Measurements from ENCODE around the gene NPTXR.
"Not testable (repeated sequence)": the region's sequence is repeated elsewhere in the genome, so short reads cannot be mapped to it uniquely, and the experiment has no call there.

Gene NPTXR

DNA sequence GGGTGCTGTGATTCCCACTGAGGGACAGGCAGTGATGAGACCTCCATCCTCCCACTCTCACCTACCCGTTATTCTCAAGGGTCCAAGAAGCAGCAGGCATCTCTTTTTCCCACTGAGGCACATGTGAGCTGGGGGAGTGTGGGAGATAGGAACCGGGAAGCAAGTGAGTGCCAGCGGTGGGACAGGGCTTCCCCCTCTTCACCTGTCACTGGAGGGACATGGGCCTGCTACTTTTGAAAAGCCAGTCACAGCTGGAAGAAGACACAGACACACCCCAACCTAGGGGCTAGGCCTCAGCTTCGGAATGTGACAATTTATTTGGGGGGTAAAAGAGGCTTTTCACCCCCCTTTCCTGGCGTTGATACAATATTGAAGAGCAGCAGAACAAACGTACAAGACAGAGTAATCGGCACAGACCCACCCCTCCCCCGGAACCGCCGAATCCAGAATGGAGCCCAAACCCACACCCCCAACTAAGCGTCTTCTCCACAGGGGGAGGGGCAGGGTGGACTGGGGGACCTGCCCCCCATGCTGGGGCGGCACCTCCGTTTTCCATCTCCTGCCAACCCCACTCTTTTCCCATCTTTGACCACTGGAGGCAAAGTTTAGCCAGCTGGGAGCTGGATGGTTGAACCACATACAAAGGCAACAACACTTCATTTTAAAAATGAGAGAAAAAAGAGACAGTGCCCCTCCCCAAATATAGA is 17.5 kb upstream of the NPTXR start:
- TF ChIP-seq, protein P1, sequence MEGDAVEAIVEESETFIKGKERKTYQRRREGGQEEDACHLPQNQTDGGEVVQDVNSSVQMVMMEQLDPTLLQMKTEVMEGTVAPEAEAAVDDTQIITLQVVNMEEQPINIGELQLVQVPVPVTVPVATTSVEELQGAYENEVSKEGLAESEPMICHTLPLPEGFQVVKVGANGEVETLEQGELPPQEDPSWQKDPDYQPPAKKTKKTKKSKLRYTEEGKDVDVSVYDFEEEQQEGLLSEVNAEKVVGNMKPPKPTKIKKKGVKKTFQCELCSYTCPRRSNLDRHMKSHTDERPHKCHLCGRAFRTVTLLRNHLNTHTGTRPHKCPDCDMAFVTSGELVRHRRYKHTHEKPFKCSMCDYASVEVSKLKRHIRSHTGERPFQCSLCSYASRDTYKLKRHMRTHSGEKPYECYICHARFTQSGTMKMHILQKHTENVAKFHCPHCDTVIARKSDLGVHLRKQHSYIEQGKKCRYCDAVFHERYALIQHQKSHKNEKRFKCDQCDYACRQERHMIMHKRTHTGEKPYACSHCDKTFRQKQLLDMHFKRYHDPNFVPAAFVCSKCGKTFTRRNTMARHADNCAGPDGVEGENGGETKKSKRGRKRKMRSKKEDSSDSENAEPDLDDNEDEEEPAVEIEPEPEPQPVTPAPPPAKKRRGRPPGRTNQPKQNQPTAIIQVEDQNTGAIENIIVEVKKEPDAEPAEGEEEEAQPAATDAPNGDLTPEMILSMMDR (IDR thresholded peaks at IDR 0.05), result no peak
- H3K9me3 ChIP-seq, result no peaks in the 10 kb centered on the region
- H3K27ac ChIP-seq, result no peak overlapping the region
- no peak overlapping the region for H3K4me3 ChIP-seq (ENCODE audit: low read depth in 1 of 2, low read length in 1 of 2)
- peaks cover 26% of the 10 kb centered on the region for H3K36me3 ChIP-seq
- peaks cover 4% of the 10 kb centered on the region in 2 experiments for H3K4me1 ChIP-seq (ENCODE audit: control insufficient read depth in 1 of 2, insufficient read depth in 1 of 2, low read depth in 1 of 2, low read length in 1 of 2)
- no peaks in the 10 kb centered on the region for H3K27me3 ChIP-seq

DNA sequence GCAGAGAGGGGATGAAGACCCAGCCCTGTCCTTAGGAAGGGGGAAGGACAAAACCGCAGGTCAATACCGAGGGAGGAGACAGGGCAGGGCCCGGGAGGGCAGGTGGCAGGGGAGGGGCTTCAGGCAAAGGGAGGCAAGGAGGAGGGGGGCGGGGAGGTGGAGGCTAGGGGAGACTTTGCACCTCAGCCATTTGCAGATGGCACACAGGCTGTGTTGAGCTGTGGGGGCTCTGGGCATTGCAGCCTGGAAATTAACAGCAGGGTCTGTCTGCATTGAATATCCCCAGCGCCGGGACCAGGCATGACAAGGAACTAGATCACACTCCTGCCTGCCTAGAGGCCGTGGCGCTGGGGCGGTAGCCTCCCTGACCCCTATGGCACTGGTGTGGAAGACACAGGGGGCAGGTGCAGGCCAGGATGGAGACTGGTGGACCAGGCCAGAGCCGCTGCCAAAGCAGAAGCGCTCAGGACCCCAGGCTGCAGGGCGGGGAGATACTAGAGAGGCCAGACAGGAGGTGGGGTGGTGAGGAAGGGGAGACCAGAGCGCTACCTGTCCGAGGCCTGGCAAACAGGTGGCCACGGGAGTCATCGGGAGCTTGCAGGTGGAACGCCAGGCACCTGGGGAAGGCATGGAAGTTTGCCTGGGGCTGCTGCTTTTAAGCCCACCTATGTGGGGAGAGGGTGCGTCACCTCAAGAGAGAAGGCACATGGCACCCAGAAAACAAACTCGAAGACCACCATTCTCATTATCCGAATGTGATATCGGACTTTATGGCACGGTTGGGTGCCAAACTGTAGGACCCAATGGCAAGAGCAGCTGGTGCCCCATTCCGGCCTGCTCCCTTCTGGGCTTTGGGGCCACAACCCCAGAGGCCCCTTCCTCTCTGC is 16.7 kb upstream of the NPTXR start:
- Histone ChIP-seq H3K4me1 (ENCODE audit: control insufficient read depth in 1 of 2, insufficient read depth in 1 of 2, low read depth in 1 of 2, low read length in 1 of 2) (peaks cover 4% of the 10 kb centered on the region in 2 experiments), H3K27me3 (peaks cover 6% of the 10 kb centered on the region), H3K4me3 (ENCODE audit: low read depth in 1 of 2, low read length in 1 of 2) (no peak overlapping the region), H3K27ac (no peak overlapping the region), H3K36me3 (peaks cover 18% of the 10 kb centered on the region), H3K9me3 (no peaks in the 10 kb centered on the region)
- TF ChIP-seq, protein P1 (IDR thresholded peaks at IDR 0.05), result no peak

DNA sequence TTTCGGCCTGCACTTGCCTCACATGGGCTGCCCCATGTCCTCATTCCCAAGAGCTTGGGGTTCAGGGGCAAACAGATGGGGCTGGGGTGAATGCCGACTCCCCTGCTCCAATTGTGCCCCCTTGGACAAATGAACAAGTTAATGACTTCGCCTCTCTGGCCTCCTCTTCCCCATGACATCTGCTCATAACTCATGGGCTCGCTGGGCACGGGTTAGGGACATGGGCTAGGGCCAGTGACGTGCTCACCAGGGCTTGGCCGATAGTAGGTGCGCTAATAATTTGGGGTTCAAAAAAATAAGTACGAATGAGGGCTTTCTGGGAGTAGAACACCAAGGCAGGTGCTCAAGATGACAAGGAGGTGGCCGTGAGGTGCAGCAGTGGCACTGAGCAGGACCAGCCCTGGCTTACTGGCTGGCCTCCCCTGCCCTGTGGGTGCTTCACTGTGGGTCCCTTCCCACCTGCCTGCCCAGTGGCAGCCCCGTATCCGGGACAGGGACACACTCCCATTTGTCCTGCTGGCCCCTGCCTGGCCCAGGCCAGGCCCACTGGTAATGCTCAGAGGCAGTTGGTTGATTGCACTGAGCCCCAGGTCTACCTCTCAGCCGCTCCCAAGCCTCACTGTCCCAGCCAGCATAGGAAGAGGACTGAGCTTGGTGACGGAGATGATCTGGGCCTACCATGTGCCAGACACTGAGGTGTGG is 15.9 kb upstream of the NPTXR start:
- peaks cover 10% of the 10 kb centered on the region for H3K36me3 ChIP-seq
- H3K27ac ChIP-seq, result no peak overlapping the region
- H3K9me3 ChIP-seq, result no peaks in the 10 kb centered on the region
- H3K4me1 ChIP-seq (ENCODE audit: control insufficient read depth in 1 of 2, insufficient read depth in 1 of 2, low read depth in 1 of 2, low read length in 1 of 2), result peaks cover 4% of the 10 kb centered on the region in 2 experiments
- H3K4me3 ChIP-seq (ENCODE audit: low read depth in 1 of 2, low read length in 1 of 2), result no peak overlapping the region
- H3K27me3 ChIP-seq, result peaks cover 6% of the 10 kb centered on the region
- TF ChIP-seq, protein P1 (IDR thresholded peaks at IDR 0.05), result no peak

DNA sequence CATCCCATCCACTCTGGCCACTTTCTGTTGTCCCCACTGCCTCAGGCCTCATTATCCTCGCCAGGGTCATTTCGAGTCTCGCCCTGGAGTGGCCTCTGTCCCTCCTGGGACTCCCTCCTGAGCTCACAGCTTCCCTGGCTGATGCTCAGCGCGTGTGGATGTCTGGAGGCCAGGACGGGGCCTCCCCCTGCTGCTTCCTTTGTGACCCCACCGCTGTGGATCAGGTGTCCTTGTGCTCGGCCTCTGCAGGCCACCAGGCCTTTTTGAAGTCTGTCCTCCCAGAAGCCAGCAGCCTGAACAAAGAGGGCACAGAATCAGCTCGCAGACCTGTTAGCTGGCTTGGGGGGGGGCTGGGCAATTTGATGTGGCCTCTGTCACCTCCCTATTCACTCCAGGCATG is 14.7 kb upstream of the NPTXR start:
- Histone ChIP-seq H3K4me3 (ENCODE audit: low read depth in 1 of 2, low read length in 1 of 2) (no peak overlapping the region), H3K9me3 (no peaks in the 10 kb centered on the region), H3K4me1 (ENCODE audit: control insufficient read depth in 1 of 2, insufficient read depth in 1 of 2, low read depth in 1 of 2, low read length in 1 of 2) (peaks cover 4% of the 10 kb centered on the region in 2 experiments), H3K27ac (no peak overlapping the region), H3K36me3 (peaks cover 2% of the 10 kb centered on the region), H3K27me3 (peaks cover 12% of the 10 kb centered on the region)
- TF ChIP-seq, protein P1 (IDR thresholded peaks at IDR 0.05), result no peak

DNA sequence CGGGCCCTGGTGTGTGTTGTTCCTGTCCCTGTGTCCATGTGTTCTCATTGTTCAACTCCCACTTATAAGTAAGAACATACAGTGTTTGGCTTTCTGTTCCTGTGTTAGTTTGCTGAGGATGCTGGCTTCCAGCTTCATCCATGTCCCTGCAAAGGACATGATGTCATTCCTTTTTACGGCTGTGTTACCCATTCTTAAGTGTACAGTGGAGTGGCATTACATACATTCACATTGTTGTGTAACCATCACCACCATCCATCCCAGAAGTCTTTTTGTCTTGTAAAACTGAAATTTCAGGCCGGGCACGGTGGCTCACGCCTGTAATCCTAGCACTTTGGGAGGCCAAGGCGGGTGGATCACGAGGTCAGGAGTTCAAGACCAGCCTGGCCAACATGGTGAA is 10.6 kb upstream of the NPTXR start:
- H3K9me3 ChIP-seq; H3K27ac ChIP-seq; H3K4me1 ChIP-seq (ENCODE audit: control insufficient read depth in 1 of 2, insufficient read depth in 1 of 2, low read depth in 1 of 2, low read length in 1 of 2); H3K36me3 ChIP-seq; H3K4me3 ChIP-seq (ENCODE audit: low read depth in 1 of 2, low read length in 1 of 2): not testable (repeated sequence)
- peaks cover 53% of the 10 kb centered on the region for H3K27me3 ChIP-seq

DNA sequence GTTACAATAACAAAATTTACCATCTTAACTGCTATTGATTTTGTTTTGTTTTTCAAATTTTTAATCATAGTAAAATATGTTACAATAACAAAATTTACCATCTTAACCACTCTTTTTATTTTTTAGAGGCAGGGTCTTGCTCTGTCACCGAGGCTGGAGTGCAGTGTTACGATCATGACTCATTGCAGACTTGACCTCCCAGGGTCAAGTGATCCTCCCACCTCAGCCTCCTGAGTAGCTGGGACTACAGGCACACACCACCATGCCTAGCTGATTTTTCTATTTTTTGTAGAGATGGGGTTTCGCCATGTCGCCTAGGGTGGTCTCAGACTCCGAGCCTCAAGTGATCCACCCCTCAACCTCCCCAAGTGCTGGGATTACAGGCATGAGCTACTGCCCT is 10.1 kb upstream of the NPTXR start:
- H3K27ac ChIP-seq; H3K36me3 ChIP-seq; H3K4me1 ChIP-seq (ENCODE audit: control insufficient read depth in 1 of 2, insufficient read depth in 1 of 2, low read depth in 1 of 2, low read length in 1 of 2): not testable (repeated sequence)

More for the DNA sequence above, 10.1 kb upstream of the NPTXR start:
- not testable (repeated sequence) for H3K9me3 ChIP-seq; H3K4me3 ChIP-seq (ENCODE audit: low read depth in 1 of 2, low read length in 1 of 2)
- H3K27me3 ChIP-seq, result peaks cover 59% of the 10 kb centered on the region

Measured in neutrophil (primary cell).